OCI-LY1 (cell line): ENCODE measurements around the gene PERCC1.

Experiments
- H2AFZ ChIP-seq: fragments of 200-600 bp; sonication (generic), shearing (Covaris generic); 2 replicates; pipeline ENCODE4 v1.6.0; 2014; ENCODE audit warnings: antibody characterized with exemption, mild to moderate bottlenecking, low read length
- H3F3A ChIP-seq: fragments of 200-600 bp; sonication (generic), shearing (Covaris generic); 2 replicates; pipeline ENCODE4 v1.6.0; 2014; ENCODE audit warnings: mild to moderate bottlenecking, antibody characterized with exemption, low read length, moderate library complexity; ENCODE audit not compliant: insufficient read depth
- H3K27ac ChIP-seq: fragments of 200-600 bp; sonication (generic); 2 replicates; pipeline ENCODE4 v1.5.1; 2014; ENCODE audit warnings: low read length, mixed run types, mild to moderate bottlenecking, low read depth; ENCODE audit not compliant: poor library complexity, severe bottlenecking
- H3K27me3 ChIP-seq: fragments of 200-600 bp; sonication (generic); 2 replicates; pipeline ENCODE4 v1.6.0; 2014; ENCODE audit warnings: antibody characterized with exemption, mild to moderate bottlenecking, low read length, moderate library complexity; ENCODE audit not compliant: insufficient read depth
- H3K36me3 ChIP-seq: fragments of 200-600 bp; sonication (generic); 2 replicates; pipeline ENCODE4 v1.6.1; 2014; ENCODE audit warnings: mild to moderate bottlenecking, antibody characterized with exemption, low read length, moderate library complexity, mixed read lengths; ENCODE audit not compliant: insufficient read depth
- H3K4me1 ChIP-seq: fragments of 200-600 bp; sonication (generic); 2 replicates; pipeline ENCODE4 v1.5.1; 2014; ENCODE audit warnings: mild to moderate bottlenecking, low read length, moderate library complexity; ENCODE audit not compliant: insufficient read depth, severe bottlenecking
- H3K4me2 ChIP-seq: fragments of 200-600 bp; sonication (generic), shearing (Covaris generic); 2 replicates; pipeline ENCODE4 v1.6.1; 2014; ENCODE audit warnings: low read length
- H3K4me3 ChIP-seq: fragments of 200-600 bp; sonication (generic); 2 replicates; pipeline ENCODE4 v1.5.1; 2014; ENCODE audit warnings: low read length, low read depth, mild to moderate bottlenecking, mixed read lengths; ENCODE audit not compliant: poor library complexity, severe bottlenecking
- H3K79me2 ChIP-seq: fragments of 200-600 bp; shearing (Covaris generic); 2 replicates; pipeline ENCODE4 v1.6.1; 2016; ENCODE audit warnings: mixed run types, low read length, mixed read lengths; ENCODE audit not compliant: insufficient read depth
- H3K9ac ChIP-seq: fragments of 200-600 bp; sonication (generic), shearing (Covaris generic); 2 replicates; pipeline ENCODE4 v1.6.1; 2014; ENCODE audit warnings: mild to moderate bottlenecking, low read length, mixed read lengths
- H3K9me2 ChIP-seq: fragments of 200-600 bp; sonication (generic), shearing (Covaris generic); 2 replicates; pipeline ENCODE4 v1.6.1; 2014; ENCODE audit warnings: low read depth, mild to moderate bottlenecking, low read length, mixed read lengths
- H3K9me3 ChIP-seq: fragments of 200-600 bp; shearing (Covaris generic); 2 replicates; pipeline ENCODE4 v1.6.1; 2014; ENCODE audit warnings: low read length, mixed read lengths
- H4K20me1 ChIP-seq: fragments of 200-600 bp; sonication (generic), shearing (Covaris generic); 2 replicates; pipeline ENCODE4 v1.6.0; 2016; ENCODE audit warnings: mild to moderate bottlenecking, low read length; ENCODE audit not compliant: insufficient read depth
- CTCF ChIP-seq: fragments of 200-600 bp; sonication (generic), shearing (Covaris generic); IDR thresholded peaks from 2 replicates; pipeline ENCODE4 v1.5.1; 2017; ENCODE audit warnings: mild to moderate bottlenecking, antibody characterized with exemption, low read length, moderate library complexity, mixed read lengths
- EZH2 ChIP-seq: fragments of 200-600 bp; sonication (generic), shearing (Covaris generic); IDR thresholded peaks from 2 replicates; pipeline ENCODE4 v1.8.0; 2017; ENCODE audit warnings: borderline replicate concordance, mixed run types, mild to moderate bottlenecking, antibody characterized with exemption, low read length, moderate library complexity, mixed read lengths

The PERCC1 gene

GRCh38 chr16:1398351-1398750, 32.5 kb upstream of the PERCC1 start:
- H3K9me3 ChIP-seq, result no peaks in the 10 kb centered on the region
- H3K9ac ChIP-seq, result no peak overlapping the region
- no peaks in the 10 kb centered on the region for H3F3A ChIP-seq
- no peaks in the 10 kb centered on the region for H3K27me3 ChIP-seq
- peaks cover 40% of the 10 kb centered on the region for H3K36me3 ChIP-seq
- H3K79me2 ChIP-seq, result no peaks in the 10 kb centered on the region
- no peaks in the 10 kb centered on the region for H3K9me2 ChIP-seq
- TF ChIP-seq EZH2 (no peak), CTCF (no peak)
- no peaks in the 10 kb centered on the region for H4K20me1 ChIP-seq
- H3K4me2 ChIP-seq, result no peak overlapping the region
- H3K4me3 ChIP-seq, result no peak overlapping the region
- H3K27ac ChIP-seq, result no peak overlapping the region
- no peaks in the 10 kb centered on the region for H3K4me1 ChIP-seq
- H2AFZ ChIP-seq, result no peak overlapping the region

DNA sequence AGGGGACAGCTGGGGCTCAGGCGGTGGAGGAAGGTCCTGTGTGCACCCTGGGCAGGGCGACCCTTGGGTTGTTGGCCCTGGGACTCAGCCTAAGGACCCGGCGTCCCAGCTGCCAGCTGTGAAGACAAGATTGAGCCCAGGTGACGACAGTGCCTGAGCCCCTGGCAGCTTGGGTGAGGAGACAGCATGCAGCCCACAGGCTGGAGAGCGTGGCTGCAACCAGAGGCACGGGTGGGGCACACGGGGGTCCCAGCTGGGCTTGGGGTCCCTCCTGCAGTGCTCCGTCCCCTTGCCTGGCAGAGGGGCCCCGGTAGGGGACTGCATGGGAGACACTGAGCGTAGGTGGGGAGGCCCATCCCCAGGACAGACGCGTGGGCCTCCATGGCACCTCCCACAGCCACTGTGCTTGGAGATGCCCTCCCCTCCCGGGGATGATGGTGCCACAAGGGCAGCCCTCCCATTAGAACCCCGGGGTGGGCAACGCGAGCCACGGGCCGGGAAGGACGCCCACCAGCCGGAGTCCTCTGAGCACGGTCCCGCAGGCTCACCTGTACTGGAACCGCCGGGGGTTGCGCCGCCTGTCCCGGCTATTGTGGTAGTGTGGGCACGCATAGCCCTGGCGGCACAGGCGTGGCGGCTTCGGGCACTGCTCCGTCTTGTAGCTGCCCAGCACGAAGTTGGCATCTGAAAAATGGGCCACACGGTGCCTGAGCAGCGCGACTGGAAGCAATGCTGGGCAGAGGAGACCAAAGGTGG, 31.9 kb upstream of the PERCC1 start:
- TF ChIP-seq EZH2 (no peak), CTCF (no peak)
- Histone ChIP-seq H3K36me3 (peaks cover 35% of the 10 kb centered on the region), H3K4me2 (no peak overlapping the region)

GRCh38 chr16:1401061-1401757, 29.7 kb upstream of the PERCC1 start:
- Histone ChIP-seq H3K27ac (no peak overlapping the region), H3K4me1 (no peaks in the 10 kb centered on the region), H3F3A (no peaks in the 10 kb centered on the region), H3K9me3 (no peaks in the 10 kb centered on the region), H2AFZ (no peak overlapping the region), H3K4me3 (no peak overlapping the region), H3K4me2 (no peak overlapping the region), H3K9ac (no peak overlapping the region), H3K9me2 (no peaks in the 10 kb centered on the region), H3K27me3 (no peaks in the 10 kb centered on the region), H3K79me2 (no peaks in the 10 kb centered on the region), H3K36me3 (peaks cover 37% of the 10 kb centered on the region), H4K20me1 (no peaks in the 10 kb centered on the region)
- no peak for TF ChIP-seq CTCF
- no peak for TF ChIP-seq EZH2

More for the DNA sequence above, 31.9 kb upstream of the PERCC1 start:
- Histone ChIP-seq H4K20me1 (no peaks in the 10 kb centered on the region), H3K4me1 (no peaks in the 10 kb centered on the region), H3K27ac (no peak overlapping the region), H3K9me2 (no peaks in the 10 kb centered on the region), H3K4me3 (no peak overlapping the region), H3K27me3 (no peaks in the 10 kb centered on the region), H3K79me2 (no peaks in the 10 kb centered on the region), H3F3A (no peaks in the 10 kb centered on the region), H3K9ac (no peak overlapping the region), H2AFZ (no peak overlapping the region), H3K9me3 (no peaks in the 10 kb centered on the region)
